ENCODE measurements around the gene AQR. TPM values are rescaled to one million over a fixed set of nuclear protein-coding genes. Genes with fewer than 3 reads are reported as not detected.

AQR gene
- total and polyA plus RNA-seq, 2 of the 8 experiments (the other 6 are each of a cell fraction or from before 2014, with no cell fraction given) = 34.5 to 57.6 TPM

DNA sequence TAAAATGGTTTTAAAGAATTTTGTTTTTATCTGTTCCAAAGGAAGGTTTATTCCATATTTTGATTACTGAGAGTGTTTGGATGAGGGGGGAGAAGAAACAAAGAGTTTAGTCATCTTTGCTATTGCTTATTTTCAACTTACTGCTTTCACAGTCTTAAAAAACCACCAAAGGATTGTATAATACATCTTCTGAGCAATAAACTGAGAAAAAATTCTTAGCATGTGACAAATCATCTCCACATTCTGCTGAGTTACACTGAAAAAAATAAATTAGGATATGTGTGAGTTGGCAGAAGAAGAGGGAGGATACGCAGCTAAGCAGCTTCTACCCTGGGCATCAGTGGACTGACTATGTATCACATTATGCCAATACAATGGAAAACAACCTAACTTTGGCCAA lies 151.0 kb downstream of the AQR start:
- no peak overlapping the region for H4K8ac ChIP-seq (ENCODE audit: extremely low read depth, insufficient read depth, low read length)
- H3K23me2 ChIP-seq (ENCODE audit: low read depth, low read length) = no peaks in the 10 kb centered on the region; the same call in 1 of the 2 replicates
- no peaks in the 10 kb centered on the region for H3K9me3 ChIP-seq (ENCODE audit: insufficient read depth in 2 of 2, low read depth in 1 of 2, low read length in 1 of 2)
- H3K4ac ChIP-seq (replicated peaks; ENCODE audit: insufficient read length, low read depth, low read length) = no peak overlapping the region
- H3K79me2 ChIP-seq (ENCODE audit: control insufficient read depth in 1 of 2, insufficient read depth in 2 of 2, low read length in 2 of 2) = no peaks in the 10 kb centered on the region
- no peak overlapping the region for H4K5ac ChIP-seq (ENCODE audit: insufficient read length, low read depth, low read length)
- H3K4me1 ChIP-seq (replicated peaks in 1 of 4; ENCODE audit: control insufficient read depth in 3 of 4, insufficient read depth in 4 of 4, low read length in 3 of 4) = no peaks in the 10 kb centered on the region
- no peaks in the 10 kb centered on the region for H3K36me3 ChIP-seq (ENCODE audit: control insufficient read depth in 2 of 4, insufficient read depth in 4 of 4, low read length in 3 of 4)
- H3K18ac ChIP-seq (ENCODE audit: extremely low read depth, low read length) = no peak overlapping the region
- H2BK12ac ChIP-seq (ENCODE audit: low read depth, low read length) = no peak overlapping the region
- no peak for DNase-seq (ENCODE audit: low read depth in 1 of 2, low spot score in 2 of 2)
- H3K27me3 ChIP-seq (replicated peaks in 1 of 4; ENCODE audit: control insufficient read depth in 3 of 4, extremely low read depth in 1 of 4, insufficient read depth in 3 of 4, low read length in 3 of 4) = peaks cover 0 to 1% (median 0%) of the 10 kb centered on the region in 4 experiments; a peak in 1 of 7 replicates
- H2BK5ac ChIP-seq (ENCODE audit: low read depth, low read length) = no peak overlapping the region
- no peak overlapping the region for H2AFZ ChIP-seq (ENCODE audit: low read length)
- no peak overlapping the region for H3K56ac ChIP-seq (replicated peaks; ENCODE audit: insufficient read length, low read depth, low read length)
- no peak overlapping the region for H3K14ac ChIP-seq (ENCODE audit: insufficient read length)
- no peak overlapping the region for H3K4me2 ChIP-seq (ENCODE audit: insufficient read depth in 1 of 2, low read depth in 2 of 2, low read length in 2 of 2)
- no peak overlapping the region for H3K23ac ChIP-seq (ENCODE audit: insufficient read length)
- H2BK15ac ChIP-seq (ENCODE audit: low read length) = peak overlapping the region; percentile 66; the same call in 1 of the 2 replicates
- TF ChIP-seq ZNF274 (IDR thresholded peaks at IDR 0.05; ENCODE audit: borderline replicate concordance, extremely low read depth, low read length) (no peak), RBBP5 (IDR thresholded peaks at IDR 0.05; ENCODE audit: borderline replicate concordance, low read depth, low read length) (no peak), POLR2A (IDR thresholded peaks at IDR 0.05; ENCODE audit: control extremely low read depth in 1 of 2, low read depth in 2 of 2, low read length in 2 of 2) (no peak), KDM5A (IDR thresholded peaks at IDR 0.05; ENCODE audit: low read length) (no peak), CBX8 (IDR thresholded peaks at IDR 0.05; ENCODE audit: borderline replicate concordance, low read depth, low read length) (no peak), YY1 (IDR thresholded peaks at IDR 0.05; ENCODE audit: low read depth, low read length) (no peak)
- no peaks in the 10 kb centered on the region for H3K79me1 ChIP-seq (ENCODE audit: low read depth, low read length)
- ChIA-PET CTCF (ENCODE audit: partially characterized antibody) (no interaction called here), POLR2A (ENCODE audit: partially characterized antibody) (interaction anchor here (0.6 kb wide), 1 partner anchor 1375 kb away, joined by 3 read pairs; no protein-coding TSS in a partner anchor)
- H3K9ac ChIP-seq (replicated peaks in 1 of 4; ENCODE audit: extremely low read depth in 1 of 4, low read depth in 3 of 4, low read length in 3 of 4) = no peak overlapping the region
- FAIRE-seq = no peak
- no peak overlapping the region for H2AK5ac ChIP-seq (ENCODE audit: low read depth, low read length)
- no peak overlapping the region for H4K91ac ChIP-seq (replicated peaks; ENCODE audit: insufficient read length, low read length)
- no peaks in the 10 kb centered on the region for H4K20me1 ChIP-seq (replicated peaks in 1 of 2; ENCODE audit: control insufficient read depth in 1 of 2, insufficient read depth in 2 of 2, low read length in 2 of 2)
- H3K27ac ChIP-seq (ENCODE audit: low read depth, low read length) = no peak overlapping the region
- H3K4me3 ChIP-seq (ENCODE audit: extremely low read depth in 1 of 4, insufficient read depth in 2 of 4, low read depth in 3 of 4, low read length in 4 of 4) = no peak overlapping the region
- H2BK120ac ChIP-seq (replicated peaks; ENCODE audit: low read depth, low read length) = no peak overlapping the region
- no peak overlapping the region for H2BK20ac ChIP-seq (ENCODE audit: low read length)
- whole genome bisulfite sequencing, 2 experiments (ENCODE audit: extremely low coverage in 1 of 2, insufficient coverage in 1 of 2, insufficient read length in 1 of 2, insufficient replicate concordance in 2 of 2, low coverage in 1 of 2, low lambda C conversion rate in 2 of 2, missing lambda C conversion rate in 1 of 2) = 100% methylated on average over 1 of the region's 1 CpG; no CpG with 5 or more reads in 1 of the 2 experiments
